ENCODE data around the gene OR2V2.
"Not testable (repeated sequence)": the region's sequence is repeated elsewhere in the genome, so short reads cannot be mapped to it uniquely, and the experiment has no call there.

OR2V2 gene

GRCh38 chr5:181105391-181106025 lies 41.9 kb upstream of the OR2V2 start:
- H3K4me3 ChIP-seq (replicated peaks in 1 of 2; ENCODE audit: low read depth in 2 of 2, low read length in 2 of 2): no peak overlapping the region
- no peak for TF ChIP-seq CTCF (IDR thresholded peaks at IDR 0.05; ENCODE audit: low read depth, low read length)
- no peak for DNase-seq (ENCODE audit: low read depth in 2 of 2)

GRCh38 chr5:181107699-181108098 lies 39.7 kb upstream of the OR2V2 start:
- H3K4me3 ChIP-seq (replicated peaks in 1 of 2; ENCODE audit: low read depth in 2 of 2, low read length in 2 of 2): no peak overlapping the region
- no peak for DNase-seq (ENCODE audit: low read depth in 2 of 2)
- no peak for TF ChIP-seq CTCF (IDR thresholded peaks at IDR 0.05; ENCODE audit: low read depth, low read length)

GRCh38 chr5:181108578-181109165 lies 38.7 kb upstream of the OR2V2 start:
- no peak overlapping the region for H3K4me3 ChIP-seq (replicated peaks in 1 of 2; ENCODE audit: low read depth in 2 of 2, low read length in 2 of 2)
- no peak for TF ChIP-seq CTCF (IDR thresholded peaks at IDR 0.05; ENCODE audit: low read depth, low read length)
- no peak for DNase-seq (ENCODE audit: low read depth in 2 of 2)

- no peak for TF ChIP-seq CTCF (IDR thresholded peaks at IDR 0.05; ENCODE audit: low read depth, low read length)
- H3K4me3 ChIP-seq (replicated peaks in 1 of 2; ENCODE audit: low read depth in 2 of 2, low read length in 2 of 2): no peak overlapping the region
- no peak for DNase-seq (ENCODE audit: low read depth in 2 of 2)
Observed at GRCh38 chr5:181109489-181110013, 37.8 kb upstream of the OR2V2 start.

GRCh38 chr5:181111010-181111409 lies 36.4 kb upstream of the OR2V2 start:
- TF ChIP-seq CTCF (IDR thresholded peaks at IDR 0.05; ENCODE audit: low read depth, low read length): no peak
- no peak overlapping the region for H3K4me3 ChIP-seq (replicated peaks in 1 of 2; ENCODE audit: low read depth in 2 of 2, low read length in 2 of 2)
- DNase-seq (ENCODE audit: low read depth in 2 of 2): no peak

- no peak for DNase-seq (ENCODE audit: low read depth in 2 of 2)
Observed at GRCh38 chr5:181112476-181112875, 34.9 kb upstream of the OR2V2 start.

GRCh38 chr5:181113572-181113971 lies 33.8 kb upstream of the OR2V2 start:
- H3K4me3 ChIP-seq (replicated peaks in 1 of 2; ENCODE audit: low read depth in 2 of 2, low read length in 2 of 2); DNase-seq (ENCODE audit: low read depth in 2 of 2): not testable (repeated sequence)

More at GRCh38 chr5:181112476-181112875, 34.9 kb upstream of the OR2V2 start:
- H3K4me3 ChIP-seq (replicated peaks in 1 of 2; ENCODE audit: low read depth in 2 of 2, low read length in 2 of 2): no peak overlapping the region
- TF ChIP-seq CTCF (IDR thresholded peaks at IDR 0.05; ENCODE audit: low read depth, low read length): no peak
